ENCODE measurements around the gene BRD3.
A peak's percentile ranks its signal among the peaks of the same experiment; 100 is the strongest.

The BRD3 gene

GRCh38 chr9:134057307-134057657, 10.5 kb downstream of the BRD3 start:
- Histone ChIP-seq H3K36me3 (ENCODE audit: control insufficient read depth, insufficient read depth, low read length) (no peaks in the 10 kb centered on the region), H3K4me1 (ENCODE audit: control insufficient read depth, insufficient read depth, low read length) (peaks cover 57% of the 10 kb centered on the region), H3K27me3 (ENCODE audit: control insufficient read depth, insufficient read depth, low read length) (no peaks in the 10 kb centered on the region), H3K9me3 (ENCODE audit: control insufficient read depth, low read length) (no peaks in the 10 kb centered on the region), H3K4me3 (ENCODE audit: low read length) (no peak overlapping the region), H3K9ac (ENCODE audit: low read length) (no peak overlapping the region)

- Histone ChIP-seq H3K4me3 (ENCODE audit: low read length) (no peak overlapping the region), H3K9ac (ENCODE audit: low read length) (no peak overlapping the region), H3K4me1 (ENCODE audit: control insufficient read depth, insufficient read depth, low read length) (peaks cover 52% of the 10 kb centered on the region), H3K36me3 (ENCODE audit: control insufficient read depth, insufficient read depth, low read length) (no peaks in the 10 kb centered on the region), H3K27me3 (ENCODE audit: control insufficient read depth, insufficient read depth, low read length) (no peaks in the 10 kb centered on the region), H3K9me3 (ENCODE audit: control insufficient read depth, low read length) (no peaks in the 10 kb centered on the region)
Observed at GRCh38 chr9:134056483-134057306, 11.1 kb downstream of the BRD3 start.

- H3K9me3 ChIP-seq (ENCODE audit: control insufficient read depth, low read length), result no peaks in the 10 kb centered on the region
- no peak overlapping the region for H3K4me3 ChIP-seq (ENCODE audit: low read length)
- H3K9ac ChIP-seq (ENCODE audit: low read length), result no peak overlapping the region
- H3K27me3 ChIP-seq (ENCODE audit: control insufficient read depth, insufficient read depth, low read length), result no peaks in the 10 kb centered on the region
- peaks cover 4% of the 10 kb centered on the region for H3K36me3 ChIP-seq (ENCODE audit: control insufficient read depth, insufficient read depth, low read length)
- peaks cover 45% of the 10 kb centered on the region for H3K4me1 ChIP-seq (ENCODE audit: control insufficient read depth, insufficient read depth, low read length)
Observed at GRCh38 chr9:134055981-134056461, 11.8 kb downstream of the BRD3 start.

GRCh38 chr9:134054891-134055811, 12.7 kb downstream of the BRD3 start:
- H3K27me3 ChIP-seq (ENCODE audit: control insufficient read depth, insufficient read depth, low read length), result no peaks in the 10 kb centered on the region
- no peaks in the 10 kb centered on the region for H3K9me3 ChIP-seq (ENCODE audit: control insufficient read depth, low read length)
- H3K36me3 ChIP-seq (ENCODE audit: control insufficient read depth, insufficient read depth, low read length), result peaks cover 4% of the 10 kb centered on the region
- no peak overlapping the region for H3K4me3 ChIP-seq (ENCODE audit: low read length)
- peaks cover 38% of the 10 kb centered on the region for H3K4me1 ChIP-seq (ENCODE audit: control insufficient read depth, insufficient read depth, low read length)
- peak overlapping the region; percentile 10 for H3K9ac ChIP-seq (ENCODE audit: low read length)

- peaks cover 9% of the 10 kb centered on the region for H3K36me3 ChIP-seq (ENCODE audit: control insufficient read depth, insufficient read depth, low read length)
- no peak overlapping the region for H3K9ac ChIP-seq (ENCODE audit: low read length)
- peaks cover 45% of the 10 kb centered on the region for H3K4me1 ChIP-seq (ENCODE audit: control insufficient read depth, insufficient read depth, low read length)
- H3K9me3 ChIP-seq (ENCODE audit: control insufficient read depth, low read length), result no peaks in the 10 kb centered on the region
- H3K27me3 ChIP-seq (ENCODE audit: control insufficient read depth, insufficient read depth, low read length), result no peaks in the 10 kb centered on the region
- H3K4me3 ChIP-seq (ENCODE audit: low read length), result no peak overlapping the region
Observed at GRCh38 chr9:134053941-134054761, 13.7 kb downstream of the BRD3 start.

- Histone ChIP-seq H3K36me3 (ENCODE audit: control insufficient read depth, insufficient read depth, low read length) (peaks cover 9% of the 10 kb centered on the region), H3K9ac (ENCODE audit: low read length) (no peak overlapping the region)
Observed at GRCh38 chr9:134053401-134053871, 14.4 kb downstream of the BRD3 start.

GRCh38 chr9:134052941-134053340, 14.9 kb downstream of the BRD3 start:
- Histone ChIP-seq H3K9ac (ENCODE audit: low read length) (no peak overlapping the region), H3K9me3 (ENCODE audit: control insufficient read depth, low read length) (no peaks in the 10 kb centered on the region), H3K27me3 (ENCODE audit: control insufficient read depth, insufficient read depth, low read length) (no peaks in the 10 kb centered on the region), H3K36me3 (ENCODE audit: control insufficient read depth, insufficient read depth, low read length) (peaks cover 9% of the 10 kb centered on the region), H3K4me3 (ENCODE audit: low read length) (no peak overlapping the region), H3K4me1 (ENCODE audit: control insufficient read depth, insufficient read depth, low read length) (peaks cover 40% of the 10 kb centered on the region)

More at GRCh38 chr9:134053401-134053871, 14.4 kb downstream of the BRD3 start:
- H3K4me3 ChIP-seq (ENCODE audit: low read length), result no peak overlapping the region
- no peaks in the 10 kb centered on the region for H3K9me3 ChIP-seq (ENCODE audit: control insufficient read depth, low read length)
- peaks cover 42% of the 10 kb centered on the region for H3K4me1 ChIP-seq (ENCODE audit: control insufficient read depth, insufficient read depth, low read length)
- H3K27me3 ChIP-seq (ENCODE audit: control insufficient read depth, insufficient read depth, low read length), result no peaks in the 10 kb centered on the region

GRCh38 chr9:134052491-134052890, 15.3 kb downstream of the BRD3 start:
- Histone ChIP-seq H3K4me3 (ENCODE audit: low read length) (no peak overlapping the region), H3K36me3 (ENCODE audit: control insufficient read depth, insufficient read depth, low read length) (peaks cover 9% of the 10 kb centered on the region), H3K9me3 (ENCODE audit: control insufficient read depth, low read length) (no peaks in the 10 kb centered on the region), H3K27me3 (ENCODE audit: control insufficient read depth, insufficient read depth, low read length) (no peaks in the 10 kb centered on the region), H3K9ac (ENCODE audit: low read length) (no peak overlapping the region), H3K4me1 (ENCODE audit: control insufficient read depth, insufficient read depth, low read length) (peaks cover 35% of the 10 kb centered on the region)

- Histone ChIP-seq H3K27me3 (ENCODE audit: control insufficient read depth, insufficient read depth, low read length) (no peaks in the 10 kb centered on the region), H3K9me3 (ENCODE audit: control insufficient read depth, low read length) (no peaks in the 10 kb centered on the region), H3K9ac (ENCODE audit: low read length) (no peak overlapping the region), H3K4me3 (ENCODE audit: low read length) (no peak overlapping the region), H3K4me1 (ENCODE audit: control insufficient read depth, insufficient read depth, low read length) (peaks cover 24% of the 10 kb centered on the region), H3K36me3 (ENCODE audit: control insufficient read depth, insufficient read depth, low read length) (peaks cover 9% of the 10 kb centered on the region)
Observed at GRCh38 chr9:134051319-134051718, 16.5 kb downstream of the BRD3 start.

GRCh38 chr9:134050726-134051125, 17.1 kb downstream of the BRD3 start:
- Histone ChIP-seq H3K9me3 (ENCODE audit: control insufficient read depth, low read length) (no peaks in the 10 kb centered on the region), H3K36me3 (ENCODE audit: control insufficient read depth, insufficient read depth, low read length) (peaks cover 9% of the 10 kb centered on the region), H3K9ac (ENCODE audit: low read length) (no peak overlapping the region), H3K4me3 (ENCODE audit: low read length) (no peak overlapping the region), H3K4me1 (ENCODE audit: control insufficient read depth, insufficient read depth, low read length) (peaks cover 18% of the 10 kb centered on the region), H3K27me3 (ENCODE audit: control insufficient read depth, insufficient read depth, low read length) (no peaks in the 10 kb centered on the region)

GRCh38 chr9:134049772-134050588, 17.8 kb downstream of the BRD3 start:
- no peak overlapping the region for H3K4me3 ChIP-seq (ENCODE audit: low read length)
- no peak overlapping the region for H3K9ac ChIP-seq (ENCODE audit: low read length)
- no peaks in the 10 kb centered on the region for H3K27me3 ChIP-seq (ENCODE audit: control insufficient read depth, insufficient read depth, low read length)
- H3K4me1 ChIP-seq (ENCODE audit: control insufficient read depth, insufficient read depth, low read length), result peaks cover 10% of the 10 kb centered on the region
- peaks cover 12% of the 10 kb centered on the region for H3K36me3 ChIP-seq (ENCODE audit: control insufficient read depth, insufficient read depth, low read length)
- no peaks in the 10 kb centered on the region for H3K9me3 ChIP-seq (ENCODE audit: control insufficient read depth, low read length)
